SU-DHL-6 (cell line): ENCODE data around the gene ACP6.

Experiments used
- EZH2phosphoT487 ChIP-seq: fragments of 200-600 bp; sonication (generic), shearing (Covaris generic); conservative IDR thresholded peaks from 2 replicates; pipeline ENCODE4 v1.6.1; 2018; ENCODE audit warnings: mild to moderate bottlenecking, antibody characterized with exemption, low read length, moderate library complexity, mixed read lengths
- TF ChIP-seq, protein P1 (sequence below): fragments of 200-600 bp; sonication (generic); IDR thresholded peaks from one replicate; pipeline ENCODE4 v1.5.1; 2017; ENCODE audit warnings: antibody characterized with exemption, mild to moderate bottlenecking, low read length, moderate library complexity; ENCODE audit not compliant: insufficient read depth, poor library complexity, severe bottlenecking

DNA sequence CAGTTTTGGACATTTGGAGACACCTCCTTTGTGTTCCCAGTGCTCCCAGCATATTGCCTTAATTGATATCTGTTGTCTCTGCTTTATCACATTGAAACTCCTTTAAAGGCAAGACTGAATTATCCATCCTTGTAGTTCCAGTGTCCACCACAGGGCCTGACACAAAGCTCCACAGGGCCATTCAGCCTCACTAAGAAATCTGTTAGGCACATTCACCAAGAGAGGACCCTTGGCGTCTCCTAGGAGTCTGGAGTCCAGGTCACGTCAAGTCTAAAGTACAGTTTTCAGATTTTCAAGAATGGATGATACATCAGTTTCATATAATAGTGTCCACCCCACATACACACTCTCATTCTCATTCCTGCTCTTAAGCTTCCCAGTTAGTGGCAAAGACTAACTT is 4.8 kb downstream of the ACP6 start:
- TF ChIP-seq, protein P1, sequence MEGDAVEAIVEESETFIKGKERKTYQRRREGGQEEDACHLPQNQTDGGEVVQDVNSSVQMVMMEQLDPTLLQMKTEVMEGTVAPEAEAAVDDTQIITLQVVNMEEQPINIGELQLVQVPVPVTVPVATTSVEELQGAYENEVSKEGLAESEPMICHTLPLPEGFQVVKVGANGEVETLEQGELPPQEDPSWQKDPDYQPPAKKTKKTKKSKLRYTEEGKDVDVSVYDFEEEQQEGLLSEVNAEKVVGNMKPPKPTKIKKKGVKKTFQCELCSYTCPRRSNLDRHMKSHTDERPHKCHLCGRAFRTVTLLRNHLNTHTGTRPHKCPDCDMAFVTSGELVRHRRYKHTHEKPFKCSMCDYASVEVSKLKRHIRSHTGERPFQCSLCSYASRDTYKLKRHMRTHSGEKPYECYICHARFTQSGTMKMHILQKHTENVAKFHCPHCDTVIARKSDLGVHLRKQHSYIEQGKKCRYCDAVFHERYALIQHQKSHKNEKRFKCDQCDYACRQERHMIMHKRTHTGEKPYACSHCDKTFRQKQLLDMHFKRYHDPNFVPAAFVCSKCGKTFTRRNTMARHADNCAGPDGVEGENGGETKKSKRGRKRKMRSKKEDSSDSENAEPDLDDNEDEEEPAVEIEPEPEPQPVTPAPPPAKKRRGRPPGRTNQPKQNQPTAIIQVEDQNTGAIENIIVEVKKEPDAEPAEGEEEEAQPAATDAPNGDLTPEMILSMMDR = no peak
- no peak for TF ChIP-seq EZH2phosphoT487
